ENCODE data around the gene UBE2J1. TPM values are rescaled to one million over a fixed set of nuclear protein-coding genes. Genes with fewer than 3 reads are reported as not detected.

The UBE2J1 gene
- total and polyA plus RNA-seq, 2 experiments from 2014 or later = 42.9 to 44.5 TPM

- Histone ChIP-seq H3K27me3 (replicated peaks; ENCODE audit: insufficient read depth) (peaks cover 22% of the 10 kb centered on the region; the same call in 1 of the 2 replicates), H3K4me2 (ENCODE audit: unreplicated experiment) (no peak overlapping the region), H3K4me1 (ENCODE audit: insufficient read depth) (no peaks in the 10 kb centered on the region), H3K79me2 (ENCODE audit: insufficient read depth) (no peaks in the 10 kb centered on the region), H3K27ac (no peak overlapping the region), H3K9me3 (ENCODE audit: low read depth) (no peaks in the 10 kb centered on the region), H3K4me3 (no peak overlapping the region), H2AFZ (no peak overlapping the region), H3K36me3 (ENCODE audit: low read depth) (no peaks in the 10 kb centered on the region), H3F3A (ENCODE audit: insufficient read depth) (no peaks in the 10 kb centered on the region), H3K9me2 (ENCODE audit: insufficient read depth) (no peaks in the 10 kb centered on the region), H4K20me1 (ENCODE audit: insufficient read depth) (no peaks in the 10 kb centered on the region), H3K9ac (no peak overlapping the region)
- no peak for TF ChIP-seq EZH2phosphoT487 (IDR thresholded peaks at IDR 0.05; ENCODE audit: insufficient read depth, low read depth)
- no peak for TF ChIP-seq EZH2 (IDR thresholded peaks at IDR 0.05; ENCODE audit: insufficient read depth, poor library complexity, severe bottlenecking)
- in situ Hi-C loops (cut with MboI) = no loop called here
- 40 to 43% methylated on average over 6 of the region's 6 CpGs for WGBS, 2 experiments (ENCODE audit: low coverage in 1 of 2, low lambda C conversion rate in 2 of 2, missing lambda C conversion rate in 2 of 2)
- DNase-seq = no peak
Observed at GRCh38 chr6:89286516-89286915, 66.0 kb downstream of the UBE2J1 start.

- no peak overlapping the region for H3K4me3 ChIP-seq
- H3K4me2 ChIP-seq (ENCODE audit: unreplicated experiment) = no peak overlapping the region
- H3K9me3 ChIP-seq (ENCODE audit: low read depth) = no peaks in the 10 kb centered on the region
- in situ Hi-C loops (cut with MboI) = no loop called here
- TF ChIP-seq EZH2phosphoT487 (IDR thresholded peaks at IDR 0.05; ENCODE audit: insufficient read depth, low read depth) (no peak), EZH2 (IDR thresholded peaks at IDR 0.05; ENCODE audit: insufficient read depth, poor library complexity, severe bottlenecking) (no peak)
- no peak overlapping the region for H3K27ac ChIP-seq
- no peaks in the 10 kb centered on the region for H3K79me2 ChIP-seq (ENCODE audit: insufficient read depth)
- no peaks in the 10 kb centered on the region for H3K4me1 ChIP-seq (ENCODE audit: insufficient read depth)
- H3F3A ChIP-seq (ENCODE audit: insufficient read depth) = no peaks in the 10 kb centered on the region
- no peak overlapping the region for H2AFZ ChIP-seq
- no peaks in the 10 kb centered on the region for H3K9me2 ChIP-seq (ENCODE audit: insufficient read depth)
- DNase-seq = no peak
- no peaks in the 10 kb centered on the region for H3K36me3 ChIP-seq (ENCODE audit: low read depth)
- H3K9ac ChIP-seq = no peak overlapping the region
- peaks cover 20% of the 10 kb centered on the region; the same call in 1 of the 2 replicates for H3K27me3 ChIP-seq (replicated peaks; ENCODE audit: insufficient read depth)
- no peaks in the 10 kb centered on the region for H4K20me1 ChIP-seq (ENCODE audit: insufficient read depth)
- 80% methylated on average over 14 to 15 of the region's 15 CpGs for WGBS, 2 experiments (ENCODE audit: low coverage in 1 of 2, low lambda C conversion rate in 2 of 2, missing lambda C conversion rate in 2 of 2)
Observed at GRCh38 chr6:89284963-89285735, 67.4 kb downstream of the UBE2J1 start.

- no peaks in the 10 kb centered on the region for H4K20me1 ChIP-seq (ENCODE audit: insufficient read depth)
- in situ Hi-C loops (cut with MboI) = no loop called here
- no peak for DNase-seq
- peaks cover 19% of the 10 kb centered on the region; the same call in 1 of the 2 replicates for H3K27me3 ChIP-seq (replicated peaks; ENCODE audit: insufficient read depth)
- no peaks in the 10 kb centered on the region for H3K9me2 ChIP-seq (ENCODE audit: insufficient read depth)
- TF ChIP-seq EZH2 (IDR thresholded peaks at IDR 0.05; ENCODE audit: insufficient read depth, poor library complexity, severe bottlenecking) (no peak), EZH2phosphoT487 (IDR thresholded peaks at IDR 0.05; ENCODE audit: insufficient read depth, low read depth) (no peak)
- H3K4me1 ChIP-seq (ENCODE audit: insufficient read depth) = no peaks in the 10 kb centered on the region
- H3K4me2 ChIP-seq (ENCODE audit: unreplicated experiment) = no peak overlapping the region
- no peak overlapping the region for H3K4me3 ChIP-seq
- no peaks in the 10 kb centered on the region for H3K79me2 ChIP-seq (ENCODE audit: insufficient read depth)
- no peak overlapping the region for H2AFZ ChIP-seq
- no peaks in the 10 kb centered on the region for H3F3A ChIP-seq (ENCODE audit: insufficient read depth)
- no peaks in the 10 kb centered on the region for H3K9me3 ChIP-seq (ENCODE audit: low read depth)
- H3K36me3 ChIP-seq (ENCODE audit: low read depth) = no peaks in the 10 kb centered on the region
- no peak overlapping the region for H3K9ac ChIP-seq
- 54 to 55% methylated on average over 3 of the region's 3 CpGs for WGBS, 2 experiments (ENCODE audit: low coverage in 1 of 2, low lambda C conversion rate in 2 of 2, missing lambda C conversion rate in 2 of 2)
- H3K27ac ChIP-seq = no peak overlapping the region
Observed at GRCh38 chr6:89284081-89284480, 68.4 kb downstream of the UBE2J1 start.

- H3K36me3 ChIP-seq (ENCODE audit: low read depth) = no peaks in the 10 kb centered on the region
- H3K4me1 ChIP-seq (ENCODE audit: insufficient read depth) = no peaks in the 10 kb centered on the region
- no peak overlapping the region for H3K9ac ChIP-seq
- H3K9me2 ChIP-seq (ENCODE audit: insufficient read depth) = no peaks in the 10 kb centered on the region
- TF ChIP-seq EZH2phosphoT487 (IDR thresholded peaks at IDR 0.05; ENCODE audit: insufficient read depth, low read depth) = no peak
- no peak for TF ChIP-seq EZH2 (IDR thresholded peaks at IDR 0.05; ENCODE audit: insufficient read depth, poor library complexity, severe bottlenecking)
- no peaks in the 10 kb centered on the region for H3K79me2 ChIP-seq (ENCODE audit: insufficient read depth)
- 73 to 75% methylated on average over 9 of the region's 9 CpGs for WGBS, 2 experiments (ENCODE audit: low coverage in 1 of 2, low lambda C conversion rate in 2 of 2, missing lambda C conversion rate in 2 of 2)
- in situ Hi-C loops (cut with MboI) = no loop called here
- no peaks in the 10 kb centered on the region for H3F3A ChIP-seq (ENCODE audit: insufficient read depth)
- peaks cover 12% of the 10 kb centered on the region; the same call in 1 of the 2 replicates for H3K27me3 ChIP-seq (replicated peaks; ENCODE audit: insufficient read depth)
- H3K4me2 ChIP-seq (ENCODE audit: unreplicated experiment) = no peak overlapping the region
- no peak overlapping the region for H3K27ac ChIP-seq
- H4K20me1 ChIP-seq (ENCODE audit: insufficient read depth) = no peaks in the 10 kb centered on the region
- no peak for DNase-seq
- H3K9me3 ChIP-seq (ENCODE audit: low read depth) = no peaks in the 10 kb centered on the region
- H3K4me3 ChIP-seq = no peak overlapping the region
- H2AFZ ChIP-seq = no peak overlapping the region
Observed at GRCh38 chr6:89282749-89283148, 69.8 kb downstream of the UBE2J1 start.
